GM12878 (cell line): Measurements from ENCODE around the gene GLA. TPM values are rescaled to one million over a fixed set of nuclear protein-coding genes. Genes with fewer than 3 reads are reported as not detected.

Source experiments
- ATAC-seq: fragments of 200-7000 bp; cut with Tn5 transposase; 3 replicates; pipeline ENCODE4 v1.9.1; 2020; ENCODE audit warnings: mild to moderate bottlenecking, moderate library complexity
- BruUV-seq: library from RNA; stranded (reverse); fragments of 400-500 nt; replicated peaks from 2 replicates; lab custom pipeline; 2021; lab: Mats Ljungman, UMichigan
- CTCF ChIA-PET: fragments of 300-600 bp; sonication (Branson Sonifier 250); formaldehyde crosslinking; extraction: SDS; loops from one replicate; lab custom pipeline; 2021; ENCODE audit warnings: inconsistent platforms; lab: Yijun Ruan, JAX
- POLR2A ChIA-PET: fragments of 350-600 bp; formaldehyde crosslinking; extraction: SDS; loops from one replicate; lab custom pipeline; 2021; ENCODE audit warnings: inconsistent platforms; lab: Charles Lee
- RAD21 ChIA-PET: fragments of 300-600 bp; sonication (Branson Sonifier 250); formaldehyde crosslinking; loops from one replicate; lab custom pipeline; 2023; ENCODE audit warnings: antibody characterized with exemption; ENCODE audit not compliant: unreplicated experiment; lab: Charles Lee
- SMC1A ChIA-PET: fragments of 300-600 bp; sonication (Branson Sonifier 250); formaldehyde crosslinking; loops from one replicate; lab custom pipeline; 2023; ENCODE audit not compliant: unreplicated experiment, uncharacterized antibody; lab: Charles Lee
- DNase-seq: peaks from one replicate; pipeline ENCODE4 v3.0.0-alpha.2; 2011; ENCODE audit warnings: low read depth, low spot score
- FAIRE-seq: peaks from 3 replicates; lab custom pipeline; 2011; peaks lifted over from hg19 to GRCh38; lab: Jason Lieb, UNC
- H2AFZ ChIP-seq: 2 replicates; pipeline ENCODE4 v1.6.0; 2011; ENCODE audit warnings: low read depth, low read length, control low read depth; ENCODE audit not compliant: control insufficient read depth
- H3K27ac ChIP-seq: 2 replicates; pipeline ENCODE4 v1.5.1; 2011; ENCODE audit warnings: control low read depth; ENCODE audit not compliant: control insufficient read depth, insufficient read depth
- H3K27me3 ChIP-seq, 2 experiments: replicated peaks in 1 of 2; 2 replicates each; pipeline versions ENCODE4 v1.6.0 to v1.6.1; 2011; ENCODE audit warnings: low read length in 1 of 2; ENCODE audit not compliant: control insufficient read depth in 2 of 2, insufficient read depth in 2 of 2
- H3K36me3 ChIP-seq, 2 experiments: 2 replicates each; pipeline ENCODE4 v1.5.1; 2011; ENCODE audit warnings: low read length in 1 of 2; ENCODE audit not compliant: control insufficient read depth in 2 of 2, insufficient read depth in 2 of 2
- H3K4me1 ChIP-seq: 2 replicates; pipeline ENCODE4 v1.6.1; 2011; ENCODE audit warnings: mild to moderate bottlenecking, low read length, moderate library complexity, mixed read lengths; ENCODE audit not compliant: control insufficient read depth, insufficient read depth
- H3K4me2 ChIP-seq: 2 replicates; pipeline ENCODE4 v1.6.0; 2011; ENCODE audit warnings: control low read depth; ENCODE audit not compliant: control insufficient read depth, insufficient read depth
- H3K4me3 ChIP-seq: fragments of 200-600 bp; sonication (generic); 2 replicates; pipeline ENCODE4 v1.5.1; 2016
- H3K79me2 ChIP-seq: 2 replicates; pipeline ENCODE4 v1.6.0; 2011; ENCODE audit warnings: low read length; ENCODE audit not compliant: control insufficient read depth, insufficient read depth
- H3K9ac ChIP-seq: 2 replicates; pipeline ENCODE4 v1.8.0; 2011; ENCODE audit warnings: low read length, control low read depth, mixed read lengths; ENCODE audit not compliant: control insufficient read depth, insufficient read depth
- H3K9me3 ChIP-seq: replicated peaks from 3 replicates; pipeline ENCODE4 v1.5.1; 2011; ENCODE audit warnings: mild to moderate bottlenecking, low read length; ENCODE audit not compliant: control insufficient read depth, insufficient read depth
- H4K20me1 ChIP-seq: 2 replicates; pipeline ENCODE4 v1.6.0; 2011; ENCODE audit not compliant: control insufficient read depth, insufficient read depth
- EED ChIP-seq: sonication (generic); IDR thresholded peaks from 2 replicates; pipeline ENCODE4 v1.6.1; 2016; ENCODE audit warnings: antibody characterized with exemption, low read depth
- EZH2 ChIP-seq: IDR thresholded peaks from 2 replicates; pipeline ENCODE4 v1.6.1; 2012; ENCODE audit warnings: low read depth, mild to moderate bottlenecking, control low read depth, inconsistent platforms, low read length, borderline replicate concordance; ENCODE audit not compliant: control insufficient read depth
- NRF1 ChIP-seq: conservative IDR thresholded peaks from 2 replicates; pipeline ENCODE4 v1.6.1; 2011; ENCODE audit warnings: mild to moderate bottlenecking, low read depth, low read length, improper control_type of control experiment
- SPI1 ChIP-seq: IDR thresholded peaks from 2 replicates; pipeline ENCODE4 v1.6.1; 2011; ENCODE audit warnings: low read depth, mild to moderate bottlenecking, low read length, moderate library complexity, borderline replicate concordance; ENCODE audit not compliant: insufficient read depth
- WRNIP1 ChIP-seq: IDR thresholded peaks from 2 replicates; pipeline ENCODE4 v1.6.1; 2011; ENCODE audit warnings: low read depth, low read length, improper control_type of control experiment, borderline replicate concordance
- ZNF622 ChIP-seq: fragments of 450-650 bp; IDR thresholded peaks from 2 replicates; pipeline ENCODE4 v1.6.1; 2017; ENCODE audit warnings: mild to moderate bottlenecking, inconsistent platforms
- WGBS: methylation state at CpG from one replicate; pipeline ENCODE4 v1.1.6; 2016; ENCODE audit warnings: low lambda C conversion rate; ENCODE audit not compliant: insufficient replicate concordance, insufficient coverage; ENCODE audit errors: missing lambda C conversion rate; 5-methylcytosine and 5-hydroxymethylcytosine counted together
- in situ Hi-C: fragments of 300-500 bp; cut with MboI; formaldehyde crosslinking; loops from 9 replicates; pipeline ENCODE4 v1.14.3; 2018; ENCODE audit warnings: mixed read lengths
- intact Hi-C: fragments of 100-400 bp; cut with micrococcal nuclease; formaldehyde crosslinking; loops from one replicate; pipeline ENCODE4 v1.14.2; 2022; ENCODE audit not compliant: unreplicated experiment
- polyA plus RNA-seq, 11 experiments: library from polyadenylated mRNA; depleted of rRNA in 4 of 11; unstranded in 6 of 11; stranded (reverse) in 5 of 11; fragments of >200 nt; fragmentation: Nextera tagmentation in 4 of 11; fragmentation: Illumina TruSeq in 1 of 11; extraction: Ambion mirVana in 4 of 11; extraction: Trizol in 1 of 11; gene quantifications; 1 replicate in 1 of 11; 2 replicates in 10 of 11; pipeline versions ENCODE4 v1.2.1 to v1.2.3, GENCODE V29; 2011 to 2016; ENCODE audit warnings: inconsistent platforms in 2 of 11, missing spikeins in 2 of 11, low read depth in 1 of 11
- total RNA-seq, 4 experiments: library from RNA; depleted of rRNA in 3 of 4; stranded (reverse); fragments of >200 nt in 3 of 4; fragmentation: Illumina TruSeq in 1 of 4; extraction: Trizol in 1 of 4; gene quantifications; 2 replicates each; pipeline versions ENCODE4 v1.2.1 to v1.2.3, GENCODE V29; 2013 to 2021
- TF ChIP-seq, protein P1 (sequence below): fragments of 450-650 bp; IDR thresholded peaks from 2 replicates; pipeline ENCODE4 v1.6.1; 2017; ENCODE audit warnings: mild to moderate bottlenecking, low read depth, inconsistent platforms; ENCODE audit not compliant: poor library complexity, severe bottlenecking

The GLA gene
- total and polyA plus RNA-seq, 10 of the 15 experiments (the other 5 are each of a cell fraction or from before 2014, with no cell fraction given): 23.8 to 66.4 (median 29.1) TPM

DNA sequence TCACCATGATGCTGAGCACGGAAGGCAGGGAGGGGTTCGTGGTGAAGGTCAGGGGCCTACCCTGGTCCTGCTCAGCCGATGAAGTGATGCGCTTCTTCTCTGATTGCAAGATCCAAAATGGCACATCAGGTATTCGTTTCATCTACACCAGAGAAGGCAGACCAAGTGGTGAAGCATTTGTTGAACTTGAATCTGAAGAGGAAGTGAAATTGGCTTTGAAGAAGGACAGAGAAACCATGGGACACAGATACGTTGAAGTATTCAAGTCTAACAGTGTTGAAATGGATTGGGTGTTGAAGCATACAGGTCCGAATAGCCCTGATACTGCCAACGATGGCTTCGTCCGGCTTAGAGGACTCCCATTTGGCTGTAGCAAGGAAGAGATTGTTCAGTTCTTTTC, 4.3 kb upstream of the GLA start:
- Histone ChIP-seq H3K4me1 (peaks cover 22% of the 10 kb centered on the region), H3K36me3 (peaks cover 0 to 4% of the 10 kb centered on the region in 2 experiments; a peak in 1 of 4 replicates), H2AFZ (no peak overlapping the region), H3K4me2 (0 out of 2 replicates have a peak overlapping the region, but pooled peaks have one; percentile 7), H3K27me3 (no peaks in the 10 kb centered on the region), H3K27ac (no peak overlapping the region), H4K20me1 (no peaks in the 10 kb centered on the region), H3K79me2 (peaks cover 47% of the 10 kb centered on the region), H3K9ac (no peak overlapping the region), H3K4me3 (no peak overlapping the region)
- ChIA-PET CTCF (no interaction called here), SMC1A (interaction anchor here (1.1 to 2.2 kb wide), 3 partner anchors 21 to 344 kb away, joined by 4 to 6 read pairs (median 4); partner anchors contain the start of gene RPL36A), RAD21 (interaction anchor here (2.3 kb wide), 1 partner anchor 28 kb away, joined by 11 read pairs; no protein-coding TSS in a partner anchor)
- BruUV-seq: no TSS peak
- no peak for TF ChIP-seq NRF1
- TF ChIP-seq, protein P1, sequence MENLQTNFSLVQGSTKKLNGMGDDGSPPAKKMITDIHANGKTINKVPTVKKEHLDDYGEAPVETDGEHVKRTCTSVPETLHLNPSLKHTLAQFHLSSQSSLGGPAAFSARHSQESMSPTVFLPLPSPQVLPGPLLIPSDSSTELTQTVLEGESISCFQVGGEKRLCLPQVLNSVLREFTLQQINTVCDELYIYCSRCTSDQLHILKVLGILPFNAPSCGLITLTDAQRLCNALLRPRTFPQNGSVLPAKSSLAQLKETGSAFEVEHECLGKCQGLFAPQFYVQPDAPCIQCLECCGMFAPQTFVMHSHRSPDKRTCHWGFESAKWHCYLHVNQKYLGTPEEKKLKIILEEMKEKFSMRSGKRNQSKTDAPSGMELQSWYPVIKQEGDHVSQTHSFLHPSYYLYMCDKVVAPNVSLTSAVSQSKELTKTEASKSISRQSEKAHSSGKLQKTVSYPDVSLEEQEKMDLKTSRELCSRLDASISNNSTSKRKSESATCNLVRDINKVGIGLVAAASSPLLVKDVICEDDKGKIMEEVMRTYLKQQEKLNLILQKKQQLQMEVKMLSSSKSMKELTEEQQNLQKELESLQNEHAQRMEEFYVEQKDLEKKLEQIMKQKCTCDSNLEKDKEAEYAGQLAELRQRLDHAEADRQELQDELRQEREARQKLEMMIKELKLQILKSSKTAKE: no peak
- no peak for TF ChIP-seq EED
- TF ChIP-seq SPI1: peak; percentile 81
- TF ChIP-seq WRNIP1: no peak
- no peak for TF ChIP-seq ZNF622
- no peak for TF ChIP-seq EZH2
- TF ChIP-seq, all 136 proteins: peak for 1
- H3K9me3 ChIP-seq: no peaks in the 10 kb centered on the region; the same call in 2 of the 3 replicates
- DNase-seq (no peak), ATAC-seq (no peak), FAIRE-seq (no peak)
- intact Hi-C loops (no loop called here), in situ Hi-C loops (no loop called here)
- 60% methylated on average over 10 of the region's 10 CpGs for WGBS
- POLR2A ChIA-PET: interaction anchor here (0.6 to 0.9 kb wide), 3 partner anchors 28 to 780 kb away, joined by 3 read pairs; partner anchors contain the start of gene TIMM8A
